ENCODE measurements around the gene ADAMTS3.
"Not testable (repeated sequence)": the region's sequence is repeated elsewhere in the genome, so short reads cannot be mapped to it uniquely, and the experiment has no call there.

ADAMTS3 gene

GRCh38 chr4:72540694-72541093, 28.3 kb downstream of the ADAMTS3 start:
- not testable (repeated sequence) for H3K4me1 ChIP-seq (ENCODE audit: control insufficient read depth, insufficient read depth, low read length); H3K4me3 ChIP-seq (ENCODE audit: low read depth, low read length); H3K9ac ChIP-seq (ENCODE audit: low read depth, low read length); H3K27me3 ChIP-seq (ENCODE audit: control insufficient read depth, insufficient read depth, low read length); H3K36me3 ChIP-seq (ENCODE audit: control insufficient read depth, insufficient read depth, low read length); H3K9me3 ChIP-seq (ENCODE audit: control insufficient read depth, insufficient read depth, low read length)

- Histone ChIP-seq H3K4me3 (ENCODE audit: low read depth, low read length) (no peak overlapping the region), H3K9ac (ENCODE audit: low read depth, low read length) (no peak overlapping the region), H3K4me1 (ENCODE audit: control insufficient read depth, insufficient read depth, low read length) (no peaks in the 10 kb centered on the region), H3K27me3 (ENCODE audit: control insufficient read depth, insufficient read depth, low read length) (no peaks in the 10 kb centered on the region), H3K9me3 (ENCODE audit: control insufficient read depth, insufficient read depth, low read length) (no peaks in the 10 kb centered on the region), H3K36me3 (ENCODE audit: control insufficient read depth, insufficient read depth, low read length) (no peaks in the 10 kb centered on the region)
These were observed 31.0 kb downstream of the ADAMTS3 start for GRCh38 chr4:72538006-72538405.

- Histone ChIP-seq H3K9ac (ENCODE audit: low read depth, low read length) (no peak overlapping the region), H3K36me3 (ENCODE audit: control insufficient read depth, insufficient read depth, low read length) (no peaks in the 10 kb centered on the region), H3K4me1 (ENCODE audit: control insufficient read depth, insufficient read depth, low read length) (no peaks in the 10 kb centered on the region), H3K27me3 (ENCODE audit: control insufficient read depth, insufficient read depth, low read length) (no peaks in the 10 kb centered on the region), H3K9me3 (ENCODE audit: control insufficient read depth, insufficient read depth, low read length) (no peaks in the 10 kb centered on the region), H3K4me3 (ENCODE audit: low read depth, low read length) (no peak overlapping the region)
These were observed 32.6 kb downstream of the ADAMTS3 start for GRCh38 chr4:72536443-72536842.

DNA sequence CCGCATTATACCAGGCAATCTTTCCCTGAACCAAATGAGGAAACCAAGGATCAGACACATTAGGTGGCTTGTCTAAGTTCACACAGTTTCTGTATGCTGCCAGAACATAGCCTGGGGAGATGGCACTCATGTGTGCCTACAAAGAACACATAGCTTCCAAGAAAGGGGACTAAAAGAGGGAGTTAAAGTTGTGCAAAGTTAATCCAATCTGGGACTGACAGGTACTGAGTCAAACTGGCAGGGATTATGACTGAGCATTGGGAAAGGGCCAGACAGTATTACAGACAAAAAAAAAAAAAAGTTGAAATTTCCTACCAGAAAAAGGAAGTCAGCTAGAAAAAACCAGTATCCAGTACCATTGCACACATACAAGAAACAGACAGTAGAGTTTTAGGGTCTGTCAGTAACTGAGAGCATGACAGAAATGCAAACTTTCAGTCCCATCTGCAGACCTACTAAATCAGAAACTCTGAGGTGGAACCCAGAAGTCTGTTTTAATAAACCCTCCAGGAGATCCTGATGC, 37.2 kb downstream of the ADAMTS3 start:
- H3K4me3 ChIP-seq (ENCODE audit: low read depth, low read length) = no peak overlapping the region
- no peaks in the 10 kb centered on the region for H3K4me1 ChIP-seq (ENCODE audit: control insufficient read depth, insufficient read depth, low read length)
- no peaks in the 10 kb centered on the region for H3K36me3 ChIP-seq (ENCODE audit: control insufficient read depth, insufficient read depth, low read length)
- no peaks in the 10 kb centered on the region for H3K9me3 ChIP-seq (ENCODE audit: control insufficient read depth, insufficient read depth, low read length)
- H3K9ac ChIP-seq (ENCODE audit: low read depth, low read length) = no peak overlapping the region
- no peaks in the 10 kb centered on the region for H3K27me3 ChIP-seq (ENCODE audit: control insufficient read depth, insufficient read depth, low read length)

- Histone ChIP-seq H3K9ac (ENCODE audit: low read depth, low read length) (no peak overlapping the region), H3K9me3 (ENCODE audit: control insufficient read depth, insufficient read depth, low read length) (no peaks in the 10 kb centered on the region), H3K4me1 (ENCODE audit: control insufficient read depth, insufficient read depth, low read length) (no peaks in the 10 kb centered on the region), H3K36me3 (ENCODE audit: control insufficient read depth, insufficient read depth, low read length) (no peaks in the 10 kb centered on the region), H3K4me3 (ENCODE audit: low read depth, low read length) (no peak overlapping the region), H3K27me3 (ENCODE audit: control insufficient read depth, insufficient read depth, low read length) (no peaks in the 10 kb centered on the region)
These were observed 37.7 kb downstream of the ADAMTS3 start for GRCh38 chr4:72531322-72531721.

GRCh38 chr4:72529148-72529822, 39.7 kb downstream of the ADAMTS3 start:
- Histone ChIP-seq H3K4me1 (ENCODE audit: control insufficient read depth, insufficient read depth, low read length) (no peaks in the 10 kb centered on the region), H3K27me3 (ENCODE audit: control insufficient read depth, insufficient read depth, low read length) (no peaks in the 10 kb centered on the region), H3K4me3 (ENCODE audit: low read depth, low read length) (no peak overlapping the region), H3K36me3 (ENCODE audit: control insufficient read depth, insufficient read depth, low read length) (no peaks in the 10 kb centered on the region), H3K9me3 (ENCODE audit: control insufficient read depth, insufficient read depth, low read length) (no peaks in the 10 kb centered on the region), H3K9ac (ENCODE audit: low read depth, low read length) (no peak overlapping the region)

- Histone ChIP-seq H3K9me3 (ENCODE audit: control insufficient read depth, insufficient read depth, low read length) (no peaks in the 10 kb centered on the region), H3K36me3 (ENCODE audit: control insufficient read depth, insufficient read depth, low read length) (no peaks in the 10 kb centered on the region), H3K4me1 (ENCODE audit: control insufficient read depth, insufficient read depth, low read length) (no peaks in the 10 kb centered on the region), H3K4me3 (ENCODE audit: low read depth, low read length) (no peak overlapping the region), H3K9ac (ENCODE audit: low read depth, low read length) (no peak overlapping the region), H3K27me3 (ENCODE audit: control insufficient read depth, insufficient read depth, low read length) (no peaks in the 10 kb centered on the region)
These were observed 41.9 kb downstream of the ADAMTS3 start for GRCh38 chr4:72527038-72527646.

- Histone ChIP-seq H3K9ac (ENCODE audit: low read depth, low read length) (no peak overlapping the region), H3K4me3 (ENCODE audit: low read depth, low read length) (no peak overlapping the region), H3K4me1 (ENCODE audit: control insufficient read depth, insufficient read depth, low read length) (no peaks in the 10 kb centered on the region), H3K36me3 (ENCODE audit: control insufficient read depth, insufficient read depth, low read length) (no peaks in the 10 kb centered on the region), H3K9me3 (ENCODE audit: control insufficient read depth, insufficient read depth, low read length) (no peaks in the 10 kb centered on the region), H3K27me3 (ENCODE audit: control insufficient read depth, insufficient read depth, low read length) (no peaks in the 10 kb centered on the region)
These were observed 43.1 kb downstream of the ADAMTS3 start for GRCh38 chr4:72525938-72526337.

GRCh38 chr4:72522440-72522839, 46.6 kb downstream of the ADAMTS3 start:
- no peaks in the 10 kb centered on the region for H3K36me3 ChIP-seq (ENCODE audit: control insufficient read depth, insufficient read depth, low read length)
- no peak overlapping the region for H3K9ac ChIP-seq (ENCODE audit: low read depth, low read length)
- H3K4me1 ChIP-seq (ENCODE audit: control insufficient read depth, insufficient read depth, low read length) = no peaks in the 10 kb centered on the region
- H3K4me3 ChIP-seq (ENCODE audit: low read depth, low read length) = no peak overlapping the region
- no peaks in the 10 kb centered on the region for H3K9me3 ChIP-seq (ENCODE audit: control insufficient read depth, insufficient read depth, low read length)
- no peaks in the 10 kb centered on the region for H3K27me3 ChIP-seq (ENCODE audit: control insufficient read depth, insufficient read depth, low read length)

- Histone ChIP-seq H3K9me3 (ENCODE audit: control insufficient read depth, insufficient read depth, low read length) (no peaks in the 10 kb centered on the region), H3K4me1 (ENCODE audit: control insufficient read depth, insufficient read depth, low read length) (no peaks in the 10 kb centered on the region), H3K36me3 (ENCODE audit: control insufficient read depth, insufficient read depth, low read length) (no peaks in the 10 kb centered on the region), H3K4me3 (ENCODE audit: low read depth, low read length) (no peak overlapping the region), H3K27me3 (ENCODE audit: control insufficient read depth, insufficient read depth, low read length) (no peaks in the 10 kb centered on the region), H3K9ac (ENCODE audit: low read depth, low read length) (no peak overlapping the region)
These were observed 55.8 kb downstream of the ADAMTS3 start for GRCh38 chr4:72513227-72513626.

DNA sequence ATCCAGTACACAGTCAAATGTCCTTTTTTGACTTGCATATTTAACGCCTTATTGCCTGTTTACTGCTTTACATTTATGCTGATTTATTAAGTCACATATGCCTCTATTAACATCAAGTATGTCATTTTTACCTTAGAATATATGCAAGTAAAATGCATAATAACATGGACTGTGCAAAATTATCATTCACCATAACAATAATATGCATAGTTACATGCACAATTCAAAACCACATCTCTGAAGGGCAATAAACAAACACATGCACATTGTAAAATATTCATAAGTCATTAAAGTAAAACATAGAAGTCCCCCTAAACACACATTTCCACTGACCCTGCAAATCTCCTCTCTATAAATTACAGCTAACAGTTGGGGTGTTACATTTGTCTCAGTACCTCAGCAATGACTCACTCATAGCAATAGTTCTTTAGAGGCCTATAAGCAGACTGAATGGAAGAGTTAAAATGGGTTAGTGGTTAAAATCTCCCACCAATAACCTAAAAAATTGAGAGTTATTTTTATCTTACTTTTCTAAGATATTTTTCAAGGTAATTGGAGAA, 61.1 kb downstream of the ADAMTS3 start:
- Histone ChIP-seq H3K9ac (ENCODE audit: low read depth, low read length) (no peak overlapping the region), H3K4me1 (ENCODE audit: control insufficient read depth, insufficient read depth, low read length) (no peaks in the 10 kb centered on the region), H3K27me3 (ENCODE audit: control insufficient read depth, insufficient read depth, low read length) (no peaks in the 10 kb centered on the region), H3K9me3 (ENCODE audit: control insufficient read depth, insufficient read depth, low read length) (no peaks in the 10 kb centered on the region), H3K4me3 (ENCODE audit: low read depth, low read length) (no peak overlapping the region), H3K36me3 (ENCODE audit: control insufficient read depth, insufficient read depth, low read length) (no peaks in the 10 kb centered on the region)

DNA sequence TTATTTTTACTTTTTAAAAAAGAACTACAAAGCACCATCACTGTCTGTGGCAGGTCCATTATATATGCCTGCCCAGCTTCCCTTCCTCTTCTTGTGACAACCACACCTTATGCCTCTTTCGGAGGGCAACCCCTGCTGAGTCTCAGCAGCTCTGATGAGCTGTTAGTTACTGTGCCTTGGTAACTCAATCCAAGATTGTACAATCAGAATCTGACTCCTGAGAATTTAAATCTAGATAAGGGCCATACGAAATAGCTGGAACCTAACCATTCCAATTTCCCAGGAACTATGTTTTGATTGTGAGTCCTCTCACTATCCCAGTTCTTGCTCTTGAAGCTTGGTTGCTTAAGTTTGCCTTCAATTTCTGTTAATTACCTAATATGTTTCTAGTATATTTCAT, 61.9 kb downstream of the ADAMTS3 start:
- H3K9me3 ChIP-seq (ENCODE audit: control insufficient read depth, insufficient read depth, low read length) = no peaks in the 10 kb centered on the region
- H3K27me3 ChIP-seq (ENCODE audit: control insufficient read depth, insufficient read depth, low read length) = no peaks in the 10 kb centered on the region
- H3K4me1 ChIP-seq (ENCODE audit: control insufficient read depth, insufficient read depth, low read length) = no peaks in the 10 kb centered on the region
- no peaks in the 10 kb centered on the region for H3K36me3 ChIP-seq (ENCODE audit: control insufficient read depth, insufficient read depth, low read length)
- H3K9ac ChIP-seq (ENCODE audit: low read depth, low read length) = no peak overlapping the region
- no peak overlapping the region for H3K4me3 ChIP-seq (ENCODE audit: low read depth, low read length)
